Anterior cingulate cortex (tissue), 58 donors: ENCODE results near the gene SENP2.
"Not testable (repeated sequence)": the region's sequence is repeated elsewhere in the genome, so short reads cannot be mapped to it uniquely, and the experiment has no call there.

Source experiments
- DNase-seq, 58 donors: peaks; one replicate each; lab custom pipeline; 2025; lab: John Stamatoyannopoulos, UW

Gene SENP2

GRCh38 chr3:185585859-185586685 is at the start of gene SENP2:
SENP2 (plus strand) TSS chr3:185586295; CDS start chr3:185586414, 119 bp downstream.
- DNase-seq, result peak; percentile 92 to 100 (median 99)

- DNase-seq, result peak in 3 of 58 donors; percentile 4 to 19 (median 5)
Observed at GRCh38 chr3:185537369-185537970, 48.6 kb upstream of the SENP2 start.

DNA sequence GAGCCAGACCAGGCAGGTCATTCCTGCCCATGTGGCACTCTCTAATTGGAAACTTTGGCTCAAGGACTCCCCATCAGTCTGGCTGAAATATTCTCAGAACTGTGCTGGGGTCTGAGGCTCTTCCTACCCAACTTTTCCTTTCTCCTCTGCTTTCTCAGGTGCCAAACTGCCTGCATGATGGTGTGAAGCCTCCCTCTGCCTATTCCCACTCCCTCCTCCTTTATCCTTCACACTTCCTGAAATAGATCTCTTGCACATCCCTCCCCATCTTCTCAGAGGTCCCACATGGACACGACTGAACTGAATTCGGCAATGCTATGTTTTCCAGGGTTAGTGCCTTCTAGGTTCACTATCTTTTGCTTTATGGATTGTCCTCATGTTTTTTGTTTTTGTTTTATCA is 46.2 kb upstream of the SENP2 start:
- DNase-seq, result no peak

DNA sequence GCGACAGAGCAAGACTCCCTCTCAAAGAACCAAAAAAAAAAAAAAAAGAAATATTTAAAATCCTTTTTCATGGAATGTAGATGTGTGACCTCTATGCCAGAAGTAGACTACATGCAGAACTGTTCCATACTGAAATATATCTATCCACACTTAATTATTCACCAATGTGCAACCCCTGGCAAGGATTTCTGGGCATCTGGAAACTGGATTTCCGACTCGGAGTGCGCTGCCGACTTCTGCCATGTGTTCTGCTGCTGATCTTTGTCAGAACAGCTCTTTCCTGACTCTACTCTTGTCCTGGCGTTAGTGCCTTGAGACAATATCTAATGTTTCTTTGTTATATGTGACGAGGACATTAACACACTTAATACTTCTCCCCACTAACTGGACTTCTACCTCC is 45.4 kb upstream of the SENP2 start:
- no peak for DNase-seq

- DNase-seq, result peak in 5 of 58 donors; percentile 1 to 33 (median 20)
Observed at GRCh38 chr3:185549122-185549521, 37.0 kb upstream of the SENP2 start.

DNA sequence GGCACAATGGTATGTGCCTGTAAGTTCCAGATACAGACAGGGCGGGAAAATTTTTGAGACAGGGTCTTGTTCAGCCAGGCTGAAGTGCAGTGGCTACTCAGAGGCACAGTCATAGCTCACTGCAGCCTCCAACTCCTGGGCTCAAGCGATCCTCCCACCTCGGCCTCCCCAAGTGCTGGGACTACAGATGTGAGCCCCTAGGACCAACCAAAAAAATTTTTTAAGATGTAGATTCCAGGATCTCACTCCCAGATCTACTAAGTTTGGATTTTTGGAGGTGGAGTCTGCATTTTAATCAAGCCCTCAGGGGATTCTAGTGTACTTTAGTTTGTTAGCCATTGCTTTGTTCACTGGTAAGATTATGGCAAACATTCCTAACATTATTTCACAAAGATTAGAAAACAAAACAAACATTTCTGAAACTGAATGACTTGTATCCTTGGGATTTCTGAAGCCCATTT is 36.4 kb upstream of the SENP2 start:
- no peak for DNase-seq

DNA sequence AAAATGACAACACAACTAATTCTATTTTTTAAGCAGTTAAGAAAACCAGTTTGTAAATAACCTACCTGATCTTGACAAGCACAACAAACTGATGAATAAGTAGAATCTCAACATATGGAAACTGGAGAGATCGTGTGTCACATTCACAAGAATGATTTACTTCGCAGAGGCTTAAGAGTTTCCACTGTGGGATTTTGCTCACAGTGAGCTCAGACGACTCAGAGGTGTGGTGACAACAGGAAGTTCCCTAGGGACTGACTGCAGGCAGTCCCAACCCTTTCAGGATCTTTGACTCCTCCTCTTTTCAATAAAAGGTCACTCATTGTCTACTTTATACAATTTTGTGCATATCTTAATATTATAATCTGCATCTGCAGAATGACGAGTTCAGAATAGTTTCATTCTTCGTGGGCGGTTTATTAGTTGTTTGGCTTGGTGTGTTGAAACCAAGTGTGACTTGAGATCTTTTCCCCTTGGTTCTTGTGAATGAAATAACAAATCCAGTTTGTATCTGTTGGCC is 33.7 kb upstream of the SENP2 start, which contains the start of gene LIPH:
LIPH (minus strand) TSS at position 231 of the 520 bp plus-strand sequence; CDS start at position 114, 117 bp downstream.
- DNase-seq, result no peak

DNA sequence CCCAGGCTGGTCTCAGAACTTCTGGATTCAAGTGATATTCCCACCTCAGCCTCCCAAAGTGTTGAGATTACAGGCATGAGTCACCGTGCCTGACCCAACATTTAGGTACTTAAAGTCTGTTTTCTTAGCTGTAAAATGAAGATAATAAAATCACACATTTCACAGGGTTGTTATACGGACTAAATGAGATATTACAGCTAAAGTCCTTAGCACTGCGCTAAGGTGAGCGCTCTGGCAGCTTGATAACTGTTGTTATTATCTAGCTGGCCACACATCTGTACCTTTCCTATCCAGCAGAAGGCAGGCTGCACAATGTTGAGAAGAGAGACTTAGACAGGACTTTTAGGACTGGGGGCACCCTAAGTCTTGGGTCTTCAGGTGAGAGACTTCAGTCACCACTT is 31.0 kb upstream of the SENP2 start:
- no peak for DNase-seq

- no peak for DNase-seq
Observed at GRCh38 chr3:185555860-185556347, 30.2 kb upstream of the SENP2 start.

DNA sequence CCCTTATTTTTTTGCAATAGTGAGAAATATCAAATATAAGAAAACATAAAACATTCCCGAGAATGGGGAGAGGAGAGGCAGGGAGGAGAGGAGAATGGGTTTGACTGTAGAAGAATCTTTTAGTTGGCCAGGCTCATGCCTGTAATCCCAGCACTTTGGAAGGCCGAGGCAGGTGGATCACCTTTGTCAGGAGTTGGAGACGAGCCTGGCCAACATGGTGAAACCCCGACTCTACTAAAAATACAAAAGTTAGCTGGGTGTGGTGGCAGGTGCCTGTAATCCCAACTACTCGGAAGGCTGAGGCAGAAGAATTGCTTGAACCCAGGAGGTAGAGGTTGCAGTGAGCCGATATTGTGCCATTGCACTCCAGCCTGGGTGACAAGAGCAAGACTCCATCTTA is 29.5 kb upstream of the SENP2 start:
- not testable (repeated sequence) for DNase-seq

- no peak for DNase-seq
Observed at GRCh38 chr3:185558395-185558794, 27.7 kb upstream of the SENP2 start.

DNA sequence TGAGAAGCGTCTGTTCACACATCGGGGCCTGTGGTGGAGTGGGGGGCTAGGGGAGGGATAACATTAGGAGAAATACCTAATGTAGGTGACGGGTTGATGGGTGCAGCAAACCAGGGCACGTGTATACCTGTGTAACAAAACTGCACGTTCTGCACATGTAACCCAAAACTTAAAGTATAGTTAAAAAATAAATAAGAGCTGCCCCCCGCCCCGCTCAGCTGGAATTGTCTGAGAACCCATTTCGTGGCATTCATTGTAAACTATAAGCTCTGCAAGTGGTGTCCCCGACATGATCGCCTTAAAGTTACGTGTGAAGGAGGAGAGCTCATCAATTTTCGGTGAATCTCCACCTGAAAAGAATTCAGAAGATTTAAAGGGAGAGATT is 26.4 kb upstream of the SENP2 start:
- no peak for DNase-seq

DNA sequence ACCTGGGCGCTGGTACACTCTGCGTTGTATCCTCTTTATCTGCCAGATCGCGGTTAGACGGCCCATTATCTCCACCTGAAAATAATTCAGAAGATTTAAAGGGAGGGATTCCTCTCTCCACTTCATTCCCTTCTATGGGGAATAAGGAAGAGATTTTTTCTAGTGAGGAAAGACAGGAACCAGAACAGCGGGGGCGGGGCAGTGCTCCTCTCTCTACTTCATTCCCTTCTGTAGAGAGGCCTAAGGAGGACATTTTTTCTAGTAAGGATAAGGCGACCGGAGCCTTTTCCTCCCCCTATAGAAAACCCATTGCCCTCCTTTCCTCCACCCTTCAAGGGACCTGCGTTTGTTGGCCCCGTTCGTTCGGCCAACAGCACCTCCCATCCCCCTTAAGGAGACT is 25.4 kb upstream of the SENP2 start:
- no peak for DNase-seq

GRCh38 chr3:185561374-185561943 is 24.6 kb upstream of the SENP2 start:
- peak in 8 of 58 donors; percentile 3 to 22 (median 10) for DNase-seq

DNA sequence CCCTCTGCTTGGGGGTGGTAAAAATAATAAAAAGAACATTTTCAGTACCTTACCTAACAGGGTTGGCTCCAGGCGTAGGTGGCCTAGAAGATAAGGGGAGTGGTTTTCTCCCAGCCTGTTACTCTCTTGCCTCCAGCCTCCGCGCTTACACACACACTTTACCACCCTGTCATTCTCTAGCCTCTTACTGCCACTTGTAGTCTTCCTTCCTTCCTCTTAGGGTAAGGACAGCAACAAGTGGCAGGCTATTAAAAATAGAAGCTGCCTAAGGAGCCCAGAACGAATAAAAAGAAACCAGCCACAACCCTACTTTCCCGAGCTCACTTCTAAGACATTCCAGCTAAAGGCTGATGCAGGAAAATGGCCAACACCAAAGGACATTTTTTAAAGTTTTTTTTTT is 24.1 kb upstream of the SENP2 start:
- DNase-seq, result no peak

DNA sequence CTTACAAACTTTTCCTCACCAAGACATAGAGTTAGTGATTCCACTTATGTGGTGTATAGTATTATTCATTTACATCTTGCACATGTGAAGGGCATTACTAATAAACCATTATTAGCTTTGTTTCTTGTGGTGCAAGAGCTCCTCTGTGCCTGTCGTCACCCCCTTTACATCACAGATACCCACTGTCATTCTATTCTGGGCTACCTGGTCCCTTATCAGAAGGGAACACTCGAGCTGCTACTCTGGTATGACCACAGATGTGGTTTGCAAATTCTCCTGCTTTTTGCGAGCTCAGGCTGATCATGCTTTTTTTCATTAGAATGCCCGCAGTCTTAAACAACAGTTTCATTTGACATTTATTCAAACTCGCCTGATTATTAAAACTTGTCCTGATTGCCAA is 13.9 kb upstream of the SENP2 start:
- DNase-seq, result no peak

- peak in 1 of 58 donors; percentile 6 for DNase-seq
Observed at GRCh38 chr3:185575108-185575869, 10.8 kb upstream of the SENP2 start.

- DNase-seq, result no peak
Observed at GRCh38 chr3:185582236-185582635, 3.9 kb upstream of the SENP2 start.

DNA sequence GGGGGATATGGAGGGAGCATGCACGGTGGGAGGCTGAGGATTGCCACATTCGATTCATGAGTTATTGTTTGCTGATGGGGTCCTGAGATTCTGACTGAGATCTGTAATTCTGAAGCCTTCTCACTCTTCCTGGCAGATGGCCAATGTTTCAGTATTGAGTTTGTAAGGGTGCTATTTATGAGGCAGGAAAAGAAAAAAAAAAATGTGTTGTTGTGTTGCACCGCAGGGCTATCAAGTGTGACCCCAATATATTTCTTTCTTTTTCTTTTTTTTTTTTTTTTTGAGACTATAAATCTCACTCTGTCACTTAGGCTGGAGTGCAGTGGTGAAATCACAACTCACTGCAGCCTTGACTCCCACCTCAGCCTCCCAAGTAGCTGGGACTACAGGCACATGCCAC is 3.2 kb upstream of the SENP2 start:
- no peak for DNase-seq

- peak in 1 of 58 donors; percentile 5 for DNase-seq
Observed at GRCh38 chr3:185583925-185584324, 2.2 kb upstream of the SENP2 start.
